Measurements from ENCODE around the gene RPUSD3.

- TF ChIP-seq CTCF (IDR thresholded peaks at IDR 0.05) (no peak), POLR2A (IDR thresholded peaks at IDR 0.05) (no peak)
These were observed 2.8 kb downstream of the RPUSD3 start for GRCh38 chr3:9841015-9841414.
